CD4-positive, alpha-beta memory T cell (primary cell): ENCODE data around the gene MRPS14. TPM values are rescaled to one million over a fixed set of nuclear protein-coding genes. Genes with fewer than 3 reads are reported as not detected.
A peak's percentile ranks its signal among the peaks of the same experiment; 100 is the strongest.

ENCODE experiments used
- CTCF ChIA-PET: fragments of 350-600 bp; sonication (Branson Sonifier 250); formaldehyde crosslinking; loops from one replicate; lab custom pipeline; 2021; ENCODE audit warnings: inconsistent platforms; ENCODE audit not compliant: partially characterized antibody; lab: Charles Lee
- POLR2A ChIA-PET: fragments of 350-600 bp; sonication (Branson Sonifier 250); formaldehyde crosslinking; loops from one replicate; lab custom pipeline; 2021; ENCODE audit not compliant: partially characterized antibody; lab: Charles Lee
- DNase-seq, 5 donors: peaks; one replicate each; pipeline versions ENCODE4 v3.0.0 to v3.0.0-alpha.2; 2020 to 2022; ENCODE audit warnings: mixed read lengths in 1 of 5
- H3K27ac ChIP-seq: one replicate; pipeline ENCODE4 v1.7.0; 2013; ENCODE audit warnings: low read depth, low read length
- H3K27me3 ChIP-seq: 2 replicates; pipeline ENCODE4 v1.7.0; 2013; ENCODE audit warnings: mild to moderate bottlenecking, low read length, moderate library complexity; ENCODE audit not compliant: insufficient read depth
- H3K36me3 ChIP-seq: 2 replicates; pipeline ENCODE4 v1.7.0; 2013; ENCODE audit warnings: mild to moderate bottlenecking, low read length, moderate library complexity; ENCODE audit not compliant: insufficient read depth
- H3K4me1 ChIP-seq: 2 replicates; pipeline ENCODE4 v1.7.0; 2013; ENCODE audit warnings: mild to moderate bottlenecking, low read length, moderate library complexity; ENCODE audit not compliant: insufficient read depth
- H3K4me3 ChIP-seq, 2 donors: one replicate each; pipeline ENCODE4 v1.7.0; 2013; ENCODE audit warnings: low read length in 2 of 2, mild to moderate bottlenecking in 1 of 2
- H3K9me3 ChIP-seq, 2 donors: one replicate each; pipeline ENCODE4 v1.7.0; 2013; ENCODE audit warnings: low read length in 2 of 2, control low read depth in 1 of 2; ENCODE audit not compliant: control insufficient read depth in 1 of 2
- H3K27ac Mint-ChIP-seq, 7 donors: one replicate each; pipeline ENCODE4 v1.8.0; 2020 to 2021; ENCODE audit warnings: mixed read lengths in 7 of 7, mild to moderate bottlenecking in 6 of 7, inconsistent platforms in 3 of 7, moderate library complexity in 3 of 7
- H3K27me3 Mint-ChIP-seq, 2 donors: one replicate each; pipeline ENCODE4 v1.8.0; 2020 to 2021; ENCODE audit warnings: mixed read lengths in 2 of 2
- H3K36me3 Mint-ChIP-seq, 2 donors: one replicate each; pipeline ENCODE4 v1.8.0; 2020 to 2021; ENCODE audit warnings: mixed read lengths in 2 of 2, inconsistent platforms in 1 of 2, mild to moderate bottlenecking in 1 of 2
- H3K4me1 Mint-ChIP-seq, 4 donors: one replicate each; pipeline ENCODE4 v1.8.0; 2020 to 2021; ENCODE audit warnings: mixed read lengths in 4 of 4, mild to moderate bottlenecking in 1 of 4
- H3K4me3 Mint-ChIP-seq, 8 donors: one replicate each; pipeline ENCODE4 v1.8.0; 2020 to 2021; ENCODE audit warnings: mixed read lengths in 8 of 8, mild to moderate bottlenecking in 7 of 8, moderate library complexity in 6 of 8, inconsistent platforms in 3 of 8
- H3K9me3 Mint-ChIP-seq, 8 donors: one replicate each; pipeline ENCODE4 v1.8.0; 2020 to 2021; ENCODE audit warnings: mixed read lengths in 8 of 8, mild to moderate bottlenecking in 5 of 8, inconsistent platforms in 3 of 8, moderate library complexity in 1 of 8
- intact Hi-C: fragments of 100-400 bp; cut with micrococcal nuclease; formaldehyde crosslinking; loops from one replicate; pipeline ENCODE4 v1.15.1; 2023
- polyA plus RNA-seq, 2 donors: library from polyadenylated mRNA; unstranded; fragments of 300-500 nt; fragmentation: Illumina TruSeq; gene quantifications; one replicate each; pipeline ENCODE4 v1.2.3, GENCODE V29; 2021
- total RNA-seq, 2 experiments: library from RNA; stranded (reverse); gene quantifications; one replicate each; pipeline ENCODE4 v1.2.3, GENCODE V29; 2021

MRPS14 gene
- total and polyA plus RNA-seq, 4 experiments from 2014 or later, result 39.3 to 62.6 (median 49.9) TPM

DNA sequence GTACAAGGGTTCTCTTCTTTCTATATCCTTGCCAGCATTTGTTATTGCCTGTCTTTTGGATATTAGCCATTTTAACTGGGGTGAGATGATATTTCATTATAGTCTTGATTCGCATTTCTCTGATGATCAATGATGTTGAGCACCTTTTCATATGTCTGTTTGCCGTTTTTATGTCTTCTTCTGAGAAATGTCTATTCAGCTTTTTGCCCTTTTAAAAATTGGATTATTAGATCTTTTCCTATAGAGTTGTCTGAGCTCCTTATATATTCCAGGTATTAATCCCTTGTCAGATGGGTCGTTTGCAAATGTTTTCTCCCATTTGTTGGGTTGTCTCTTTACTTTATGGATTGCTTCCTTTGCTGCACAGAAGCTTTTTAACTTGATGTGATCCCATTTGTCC, 19.4 kb upstream of the MRPS14 start:
- CTCF ChIA-PET, result interaction anchor here (1.3 kb wide), 1 partner anchor 103 kb away, joined by 3 read pairs; no protein-coding TSS in a partner anchor
- no peak for DNase-seq
- H3K4me3 Mint-ChIP-seq, result no peak overlapping the region
- H3K27me3 ChIP-seq, result no peaks in the 10 kb centered on the region
- POLR2A ChIA-PET, result no interaction called here
- no peaks in the 10 kb centered on the region for H3K9me3 Mint-ChIP-seq
- no peaks in the 10 kb centered on the region for H3K9me3 ChIP-seq
- no peaks in the 10 kb centered on the region for H3K4me1 ChIP-seq
- H3K36me3 ChIP-seq, result no peaks in the 10 kb centered on the region
- peaks cover 0 to 2% (median 0%) of the 10 kb centered on the region in 4 donors for H3K4me1 Mint-ChIP-seq
- no peaks in the 10 kb centered on the region for H3K36me3 Mint-ChIP-seq
- H3K27me3 Mint-ChIP-seq, result peaks cover 8 to 20% of the 10 kb centered on the region in 2 donors
- intact Hi-C loops, result no loop called here
- H3K27ac ChIP-seq, result no peak overlapping the region
- H3K27ac Mint-ChIP-seq, result no peak overlapping the region
- H3K4me3 ChIP-seq, result no peak overlapping the region

DNA sequence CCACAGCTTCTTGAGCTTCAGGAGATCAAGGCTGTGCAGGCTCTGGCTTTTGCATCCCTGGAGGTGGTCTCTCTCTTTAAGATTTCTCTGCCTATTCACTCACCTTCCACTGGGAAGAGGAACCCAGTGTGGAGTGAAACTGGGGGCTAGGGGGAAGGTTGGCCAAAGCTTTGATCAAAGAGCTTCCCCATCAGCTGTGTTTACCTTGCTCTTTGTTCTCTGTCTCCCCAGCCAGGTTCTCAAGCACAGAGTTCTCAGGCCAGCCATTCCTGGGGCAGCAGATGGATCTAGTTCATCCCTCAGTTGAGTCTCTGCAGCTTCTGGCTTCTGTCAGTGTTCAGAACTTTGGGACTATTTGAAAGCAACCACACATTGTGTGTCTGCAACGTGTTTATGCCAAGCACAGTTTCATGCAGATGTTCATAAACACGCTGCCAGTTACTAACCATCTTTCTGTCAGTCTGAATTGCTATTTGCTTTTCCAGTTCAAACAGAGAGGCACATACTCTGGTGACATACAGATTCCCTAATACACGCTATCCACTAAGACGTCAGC, 17.2 kb upstream of the MRPS14 start:
- Histone ChIP-seq H3K4me3 (no peak overlapping the region), H3K27ac (no peak overlapping the region), H3K9me3 (no peaks in the 10 kb centered on the region), H3K36me3 (no peaks in the 10 kb centered on the region), H3K4me1 (no peaks in the 10 kb centered on the region), H3K27me3 (no peaks in the 10 kb centered on the region)
- intact Hi-C loops, result no loop called here
- Mint-ChIP-seq H3K4me3 (no peak overlapping the region), H3K4me1 (peaks cover 0 to 2% (median 0%) of the 10 kb centered on the region in 4 donors), H3K9me3 (no peaks in the 10 kb centered on the region), H3K27ac (no peak overlapping the region), H3K27me3 (peaks cover 4 to 9% of the 10 kb centered on the region in 2 donors), H3K36me3 (no peaks in the 10 kb centered on the region)
- ChIA-PET CTCF (interaction anchor here (1.3 to 1.9 kb wide), 3 partner anchors 9 to 114 kb away, joined by 3 to 12 read pairs (median 4); no protein-coding TSS in a partner anchor), POLR2A (interaction anchor here (0.6 to 0.9 kb wide), 2 partner anchors 16 to 17 kb away, joined by 3 read pairs; no protein-coding TSS in a partner anchor)
- no peak for DNase-seq

DNA sequence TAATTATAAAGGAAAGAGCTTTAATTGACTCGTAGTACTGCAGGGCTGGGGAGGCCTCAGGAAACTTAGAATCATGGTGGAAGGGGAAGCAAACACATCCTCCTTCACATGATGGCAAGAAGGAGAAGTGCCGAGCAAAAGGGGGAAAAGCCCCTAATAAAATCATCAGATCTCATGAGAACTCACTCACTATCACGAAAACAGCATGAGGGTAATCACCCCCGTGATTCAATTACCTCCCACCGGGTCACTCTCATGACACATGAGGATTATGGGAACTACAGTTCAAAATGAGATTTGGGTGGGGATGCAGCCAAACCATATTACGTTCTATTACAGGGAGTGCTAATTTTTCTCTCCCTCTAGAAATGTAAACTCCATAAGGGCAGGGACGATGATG, 14.2 kb upstream of the MRPS14 start:
- no peaks in the 10 kb centered on the region for H3K9me3 Mint-ChIP-seq
- intact Hi-C loops, result no loop called here
- POLR2A ChIA-PET, result no interaction called here
- no peaks in the 10 kb centered on the region for H3K4me1 Mint-ChIP-seq
- no peaks in the 10 kb centered on the region for H3K9me3 ChIP-seq
- H3K27me3 Mint-ChIP-seq, result peaks cover 0 to 2% of the 10 kb centered on the region in 2 donors
- H3K27me3 ChIP-seq, result no peaks in the 10 kb centered on the region
- DNase-seq, result no peak
- H3K4me3 ChIP-seq, result no peak overlapping the region
- no peak overlapping the region for H3K4me3 Mint-ChIP-seq
- H3K36me3 Mint-ChIP-seq, result no peaks in the 10 kb centered on the region
- no peaks in the 10 kb centered on the region for H3K36me3 ChIP-seq
- H3K27ac Mint-ChIP-seq, result no peak overlapping the region
- H3K27ac ChIP-seq, result no peak overlapping the region
- no peaks in the 10 kb centered on the region for H3K4me1 ChIP-seq
- CTCF ChIA-PET, result interaction anchor here (2.4 kb wide), 1 partner anchor 8 kb away, joined by 8 read pairs; no protein-coding TSS in a partner anchor

DNA sequence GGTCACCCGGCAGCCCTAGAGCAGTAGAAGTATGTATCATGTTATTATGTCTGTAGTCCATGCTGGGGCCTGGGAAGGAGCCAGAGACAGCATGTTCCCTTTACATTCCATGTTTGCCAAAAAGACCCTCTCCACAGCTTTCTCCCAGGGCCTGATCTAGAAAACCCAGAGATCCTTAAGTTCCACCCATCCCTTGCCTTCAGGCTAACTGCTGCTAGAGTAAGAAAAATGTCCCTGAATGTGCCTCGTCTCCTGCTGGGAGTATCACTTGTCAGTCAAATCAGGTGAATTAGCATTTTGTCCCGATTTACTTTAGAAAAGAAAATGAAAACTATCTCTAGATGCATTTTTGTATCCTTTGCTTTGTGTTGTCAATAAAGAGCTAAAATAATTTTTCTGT, 13.3 kb upstream of the MRPS14 start:
- Histone ChIP-seq H3K27me3 (no peaks in the 10 kb centered on the region), H3K27ac (no peak overlapping the region), H3K36me3 (no peaks in the 10 kb centered on the region), H3K4me3 (no peak overlapping the region), H3K9me3 (no peaks in the 10 kb centered on the region), H3K4me1 (no peaks in the 10 kb centered on the region)
- no peaks in the 10 kb centered on the region for H3K9me3 Mint-ChIP-seq
- ChIA-PET CTCF (interaction anchor here (1.5 kb wide), 1 partner anchor 88 kb away, joined by 5 read pairs; no protein-coding TSS in a partner anchor), POLR2A (no interaction called here)
- no peaks in the 10 kb centered on the region for H3K36me3 Mint-ChIP-seq
- no peaks in the 10 kb centered on the region for H3K4me1 Mint-ChIP-seq
- no peak for DNase-seq
- peaks cover 0 to 2% of the 10 kb centered on the region in 2 donors for H3K27me3 Mint-ChIP-seq
- intact Hi-C loops, result no loop called here
- no peak overlapping the region for H3K27ac Mint-ChIP-seq
- H3K4me3 Mint-ChIP-seq, result no peak overlapping the region

DNA sequence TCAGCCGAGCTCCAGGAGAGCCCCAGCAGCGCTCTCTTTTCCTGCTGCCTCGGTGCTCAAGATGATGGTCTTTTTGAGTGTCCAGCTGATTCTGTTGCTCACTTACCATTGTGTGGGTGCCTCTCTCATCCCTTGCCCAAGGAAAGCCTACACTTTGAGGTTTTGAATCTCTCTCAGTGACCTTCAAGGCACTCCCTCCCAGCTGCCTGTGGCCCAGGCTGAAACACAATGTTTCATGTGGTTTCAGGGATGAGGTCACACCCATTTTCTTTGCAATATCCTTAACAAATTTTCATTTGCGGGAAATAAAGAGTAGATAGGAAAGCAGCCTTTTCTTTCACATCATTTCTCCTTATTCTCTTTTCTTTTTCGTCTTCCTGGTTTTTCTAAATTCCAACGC, 12.6 kb upstream of the MRPS14 start:
- no peak overlapping the region for H3K4me3 ChIP-seq
- H3K36me3 ChIP-seq, result no peaks in the 10 kb centered on the region
- intact Hi-C loops, result no loop called here
- Mint-ChIP-seq H3K36me3 (no peaks in the 10 kb centered on the region), H3K27ac (no peak overlapping the region), H3K27me3 (peaks cover 0 to 2% of the 10 kb centered on the region in 2 donors), H3K9me3 (no peaks in the 10 kb centered on the region), H3K4me1 (no peaks in the 10 kb centered on the region), H3K4me3 (no peak overlapping the region)
- no peaks in the 10 kb centered on the region for H3K27me3 ChIP-seq
- DNase-seq, result no peak
- no peaks in the 10 kb centered on the region for H3K9me3 ChIP-seq
- CTCF ChIA-PET, result interaction anchor here (1.5 kb wide), 1 partner anchor 89 kb away, joined by 5 read pairs; no protein-coding TSS in a partner anchor
- no peak overlapping the region for H3K27ac ChIP-seq
- no peaks in the 10 kb centered on the region for H3K4me1 ChIP-seq
- POLR2A ChIA-PET, result no interaction called here

DNA sequence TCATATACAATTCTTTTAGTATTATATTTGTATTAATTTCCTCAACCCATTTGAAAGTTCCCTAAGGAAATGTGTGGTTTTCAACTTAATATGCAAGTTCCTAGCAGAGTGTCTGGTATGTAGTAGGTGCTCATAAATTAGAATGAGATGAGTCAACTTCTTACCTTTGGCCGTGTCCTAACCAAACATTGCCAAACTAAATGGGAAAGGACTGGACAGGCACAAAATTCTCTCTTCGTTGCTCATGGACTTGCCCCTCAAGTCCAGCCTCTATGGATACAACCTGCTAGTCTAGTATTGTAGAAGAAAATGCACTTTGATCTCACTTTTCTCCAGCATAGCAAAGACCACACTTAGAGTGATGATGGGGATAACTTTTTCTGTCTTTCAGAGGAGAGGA, 11.6 kb upstream of the MRPS14 start:
- H3K4me1 ChIP-seq, result no peaks in the 10 kb centered on the region
- Mint-ChIP-seq H3K36me3 (no peaks in the 10 kb centered on the region), H3K4me1 (peaks cover 1 to 3% (median 2%) of the 10 kb centered on the region in 4 donors), H3K27me3 (peaks cover 0 to 2% of the 10 kb centered on the region in 2 donors), H3K27ac (no peak overlapping the region), H3K9me3 (no peaks in the 10 kb centered on the region), H3K4me3 (no peak overlapping the region)
- H3K4me3 ChIP-seq, result no peak overlapping the region
- H3K27me3 ChIP-seq, result no peaks in the 10 kb centered on the region
- no peak overlapping the region for H3K27ac ChIP-seq
- ChIA-PET CTCF (no interaction called here), POLR2A (no interaction called here)
- no peaks in the 10 kb centered on the region for H3K9me3 ChIP-seq
- intact Hi-C loops, result no loop called here
- DNase-seq, result no peak
- no peaks in the 10 kb centered on the region for H3K36me3 ChIP-seq

DNA sequence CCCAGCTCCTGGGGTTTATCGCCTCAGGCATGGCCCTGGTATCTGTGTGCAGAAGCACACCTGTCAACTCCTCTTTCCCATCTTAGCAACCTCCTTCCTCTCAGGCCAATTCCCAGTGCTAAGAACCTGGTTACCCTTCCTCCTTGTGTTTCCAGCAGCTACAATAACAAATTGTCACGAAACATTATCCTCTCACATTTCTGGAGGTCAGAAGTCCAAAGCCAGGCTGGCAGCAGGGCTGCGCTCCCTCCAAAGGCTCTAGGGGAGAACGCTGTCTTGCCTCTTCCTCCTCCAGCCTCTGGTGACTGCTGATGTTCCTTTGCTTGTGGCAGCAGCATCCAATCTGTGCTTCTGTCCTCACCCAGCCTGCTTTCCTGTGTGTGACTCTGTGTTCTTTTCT, 10.7 kb upstream of the MRPS14 start:
- H3K27ac Mint-ChIP-seq, result peak overlapping the region in 1 of 7 donors; percentile 43
- no peaks in the 10 kb centered on the region for H3K9me3 ChIP-seq
- H3K4me1 ChIP-seq, result peaks cover 6% of the 10 kb centered on the region
- H3K4me3 ChIP-seq, result no peak overlapping the region
- no peaks in the 10 kb centered on the region for H3K36me3 ChIP-seq
- H3K4me3 Mint-ChIP-seq, result no peak overlapping the region
- H3K9me3 Mint-ChIP-seq, result peaks cover 0 to 3% (median 0%) of the 10 kb centered on the region in 8 donors
- no peak overlapping the region for H3K27ac ChIP-seq
- H3K27me3 ChIP-seq, result no peaks in the 10 kb centered on the region
- H3K27me3 Mint-ChIP-seq, result peaks cover 0 to 2% of the 10 kb centered on the region in 2 donors
- intact Hi-C loops, result no loop called here
- CTCF ChIA-PET, result no interaction called here
- POLR2A ChIA-PET, result no interaction called here
- no peaks in the 10 kb centered on the region for H3K36me3 Mint-ChIP-seq
- peaks cover 5 to 10% (median 7%) of the 10 kb centered on the region in 4 donors for H3K4me1 Mint-ChIP-seq
- DNase-seq, result no peak
